IPS-18c (cell line): ENCODE measurements around the gene EVC2.
"Not testable (repeated sequence)": the region's sequence is repeated elsewhere in the genome, so short reads cannot be mapped to it uniquely, and the experiment has no call there.

Experiments used
- H3K4me3 ChIP-seq: 2 replicates; pipeline ENCODE4 v1.7.0; 2013; ENCODE audit warnings: low read depth, mild to moderate bottlenecking, low read length, moderate library complexity; ENCODE audit not compliant: insufficient read depth
- H3K9me3 ChIP-seq: one replicate; pipeline ENCODE4 v1.6.1; 2013; ENCODE audit warnings: mild to moderate bottlenecking, low read length, moderate library complexity; ENCODE audit not compliant: control insufficient read depth, insufficient read depth

EVC2 gene

GRCh38 chr4:5750052-5750945, 41.9 kb upstream of the EVC2 start:
- Histone ChIP-seq H3K4me3 (no peak overlapping the region), H3K9me3 (no peaks in the 10 kb centered on the region)

GRCh38 chr4:5749568-5749967, 41.2 kb upstream of the EVC2 start:
- Histone ChIP-seq H3K9me3 (peaks cover under 1% of the 10 kb centered on the region), H3K4me3 (no peak overlapping the region)

GRCh38 chr4:5747738-5748375, 39.5 kb upstream of the EVC2 start:
- Histone ChIP-seq H3K9me3 (peaks cover 2% of the 10 kb centered on the region), H3K4me3 (no peak overlapping the region)

GRCh38 chr4:5746829-5747737, 38.7 kb upstream of the EVC2 start:
- Histone ChIP-seq H3K9me3 (peaks cover 2% of the 10 kb centered on the region), H3K4me3 (no peak overlapping the region)

GRCh38 chr4:5746250-5746649, 37.9 kb upstream of the EVC2 start:
- Histone ChIP-seq H3K4me3 (no peak overlapping the region), H3K9me3 (peaks cover 2% of the 10 kb centered on the region)

- H3K9me3 ChIP-seq = peaks cover 2% of the 10 kb centered on the region
- H3K4me3 ChIP-seq = no peak overlapping the region
These were observed 34.6 kb upstream of the EVC2 start for GRCh38 chr4:5742968-5743367.

GRCh38 chr4:5742388-5742787, 34.0 kb upstream of the EVC2 start:
- Histone ChIP-seq H3K4me3 (no peak overlapping the region), H3K9me3 (peaks cover 2% of the 10 kb centered on the region)

- H3K9me3 ChIP-seq = peaks cover 1% of the 10 kb centered on the region
- no peak overlapping the region for H3K4me3 ChIP-seq
These were observed 29.7 kb upstream of the EVC2 start for GRCh38 chr4:5738061-5738460.

GRCh38 chr4:5735463-5735862, 27.1 kb upstream of the EVC2 start:
- Histone ChIP-seq H3K9me3 (peaks cover 2% of the 10 kb centered on the region), H3K4me3 (no peak overlapping the region)

- Histone ChIP-seq H3K9me3 (peaks cover 2% of the 10 kb centered on the region), H3K4me3 (no peak overlapping the region)
These were observed 26.5 kb upstream of the EVC2 start for GRCh38 chr4:5734853-5735252.

GRCh38 chr4:5732158-5732557, 23.8 kb upstream of the EVC2 start:
- Histone ChIP-seq H3K4me3 (no peak overlapping the region), H3K9me3 (peaks cover 2% of the 10 kb centered on the region)

GRCh38 chr4:5730993-5731990, 22.9 kb upstream of the EVC2 start:
- no peak overlapping the region for H3K4me3 ChIP-seq
- peaks cover 2% of the 10 kb centered on the region for H3K9me3 ChIP-seq

- no peak overlapping the region for H3K4me3 ChIP-seq
- peaks cover 2% of the 10 kb centered on the region for H3K9me3 ChIP-seq
These were observed 22.1 kb upstream of the EVC2 start for GRCh38 chr4:5730436-5730835.

GRCh38 chr4:5728412-5728811, 20.1 kb upstream of the EVC2 start:
- not testable (repeated sequence) for H3K9me3 ChIP-seq

GRCh38 chr4:5724377-5724776, 16.0 kb upstream of the EVC2 start:
- no peaks in the 10 kb centered on the region for H3K9me3 ChIP-seq
- no peak overlapping the region for H3K4me3 ChIP-seq

More at GRCh38 chr4:5728412-5728811, 20.1 kb upstream of the EVC2 start:
- H3K4me3 ChIP-seq = not testable (repeated sequence)

GRCh38 chr4:5722328-5722727, 14.0 kb upstream of the EVC2 start:
- Histone ChIP-seq H3K4me3 (no peak overlapping the region), H3K9me3 (no peaks in the 10 kb centered on the region)
